ENCODE data around the gene ARL6IP6.
"Not testable (repeated sequence)": the region's sequence is repeated elsewhere in the genome, so short reads cannot be mapped to it uniquely, and the experiment has no call there.

The ARL6IP6 gene

DNA sequence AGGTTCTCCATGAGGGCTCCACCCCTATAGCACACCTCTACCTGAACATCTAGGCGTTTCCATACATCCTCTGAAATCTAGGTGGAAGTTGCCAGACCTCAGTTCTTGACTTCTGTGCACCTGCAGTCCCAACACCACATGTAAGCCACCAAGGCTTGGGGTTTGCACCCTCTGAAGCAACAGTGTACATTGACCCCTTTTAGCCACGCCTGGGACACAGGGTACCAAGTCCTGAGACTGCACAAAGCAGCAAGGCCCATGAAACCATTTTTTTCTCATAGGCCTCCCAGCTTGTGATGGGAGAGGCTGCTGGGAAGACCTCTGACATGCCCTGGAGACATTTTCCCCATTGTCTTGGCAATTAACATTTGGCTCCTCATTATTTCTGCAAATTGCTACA, 20.0 kb downstream of the ARL6IP6 start:
- Histone ChIP-seq H3K4me3 (ENCODE audit: insufficient read depth, low read length, poor library complexity, severe bottlenecking) (no peak overlapping the region), H4K20me1 (ENCODE audit: low read depth, low read length) (peaks cover 7% of the 10 kb centered on the region; the same call in 1 of the 2 replicates), H3K79me2 (ENCODE audit: insufficient read depth, low read length) (peaks cover 10% of the 10 kb centered on the region), H3K27ac (ENCODE audit: low read depth, low read length) (no peak overlapping the region), H3F3A (ENCODE audit: insufficient read depth) (peaks cover 15% of the 10 kb centered on the region), H3K9me3 (ENCODE audit: insufficient read depth, low read length) (no peaks in the 10 kb centered on the region), H3K36me3 (ENCODE audit: low read length) (peaks cover 62% of the 10 kb centered on the region), H3K27me3 (ENCODE audit: low read length) (no peaks in the 10 kb centered on the region), H3K4me2 (ENCODE audit: low read depth, low read length, poor library complexity, severe bottlenecking) (no peak overlapping the region), H3K9ac (ENCODE audit: low read length) (no peak overlapping the region), H2AFZ (ENCODE audit: low read depth, low read length, severe bottlenecking) (no peak overlapping the region), H3K9me2 (replicated peaks; ENCODE audit: insufficient read depth, low read length) (no peaks in the 10 kb centered on the region)
- no peak for TF ChIP-seq EZH2phosphoT487 (conservative IDR thresholded peaks at IDR 0.05; ENCODE audit: low read length)
- TF ChIP-seq, protein P1, sequence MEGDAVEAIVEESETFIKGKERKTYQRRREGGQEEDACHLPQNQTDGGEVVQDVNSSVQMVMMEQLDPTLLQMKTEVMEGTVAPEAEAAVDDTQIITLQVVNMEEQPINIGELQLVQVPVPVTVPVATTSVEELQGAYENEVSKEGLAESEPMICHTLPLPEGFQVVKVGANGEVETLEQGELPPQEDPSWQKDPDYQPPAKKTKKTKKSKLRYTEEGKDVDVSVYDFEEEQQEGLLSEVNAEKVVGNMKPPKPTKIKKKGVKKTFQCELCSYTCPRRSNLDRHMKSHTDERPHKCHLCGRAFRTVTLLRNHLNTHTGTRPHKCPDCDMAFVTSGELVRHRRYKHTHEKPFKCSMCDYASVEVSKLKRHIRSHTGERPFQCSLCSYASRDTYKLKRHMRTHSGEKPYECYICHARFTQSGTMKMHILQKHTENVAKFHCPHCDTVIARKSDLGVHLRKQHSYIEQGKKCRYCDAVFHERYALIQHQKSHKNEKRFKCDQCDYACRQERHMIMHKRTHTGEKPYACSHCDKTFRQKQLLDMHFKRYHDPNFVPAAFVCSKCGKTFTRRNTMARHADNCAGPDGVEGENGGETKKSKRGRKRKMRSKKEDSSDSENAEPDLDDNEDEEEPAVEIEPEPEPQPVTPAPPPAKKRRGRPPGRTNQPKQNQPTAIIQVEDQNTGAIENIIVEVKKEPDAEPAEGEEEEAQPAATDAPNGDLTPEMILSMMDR (IDR thresholded peaks at IDR 0.05; ENCODE audit: insufficient read depth, low read length, poor library complexity, severe bottlenecking), result no peak

GRCh38 chr2:152739705-152740104, 21.3 kb downstream of the ARL6IP6 start:
- H3F3A ChIP-seq (ENCODE audit: insufficient read depth), result peaks cover 15% of the 10 kb centered on the region
- not testable (repeated sequence) for H4K20me1 ChIP-seq (ENCODE audit: low read depth, low read length); H3K9ac ChIP-seq (ENCODE audit: low read length); H3K27ac ChIP-seq (ENCODE audit: low read depth, low read length); H2AFZ ChIP-seq (ENCODE audit: low read depth, low read length, severe bottlenecking); H3K9me2 ChIP-seq (replicated peaks; ENCODE audit: insufficient read depth, low read length); H3K27me3 ChIP-seq (ENCODE audit: low read length); H3K4me3 ChIP-seq (ENCODE audit: insufficient read depth, low read length, poor library complexity, severe bottlenecking); H3K9me3 ChIP-seq (ENCODE audit: insufficient read depth, low read length); H3K4me2 ChIP-seq (ENCODE audit: low read depth, low read length, poor library complexity, severe bottlenecking)
- peaks cover 65% of the 10 kb centered on the region for H3K36me3 ChIP-seq (ENCODE audit: low read length)
- H3K79me2 ChIP-seq (ENCODE audit: insufficient read depth, low read length), result peaks cover 17% of the 10 kb centered on the region

- Histone ChIP-seq H2AFZ (ENCODE audit: low read depth, low read length, severe bottlenecking) (no peak overlapping the region), H3K9me3 (ENCODE audit: insufficient read depth, low read length) (no peaks in the 10 kb centered on the region), H3K4me2 (ENCODE audit: low read depth, low read length, poor library complexity, severe bottlenecking) (no peak overlapping the region), H3K4me3 (ENCODE audit: insufficient read depth, low read length, poor library complexity, severe bottlenecking) (no peak overlapping the region), H3K79me2 (ENCODE audit: insufficient read depth, low read length) (peaks cover 17% of the 10 kb centered on the region), H3K9ac (ENCODE audit: low read length) (no peak overlapping the region), H4K20me1 (ENCODE audit: low read depth, low read length) (peaks cover 7% of the 10 kb centered on the region), H3K27ac (ENCODE audit: low read depth, low read length) (no peak overlapping the region), H3K9me2 (replicated peaks; ENCODE audit: insufficient read depth, low read length) (no peaks in the 10 kb centered on the region), H3K27me3 (ENCODE audit: low read length) (no peaks in the 10 kb centered on the region), H3K36me3 (ENCODE audit: low read length) (peaks cover 58% of the 10 kb centered on the region), H3F3A (ENCODE audit: insufficient read depth) (peaks cover 10% of the 10 kb centered on the region)
- TF ChIP-seq, protein P1 (IDR thresholded peaks at IDR 0.05; ENCODE audit: insufficient read depth, low read length, poor library complexity, severe bottlenecking), result peak; percentile 92
- no peak for TF ChIP-seq EZH2phosphoT487 (conservative IDR thresholded peaks at IDR 0.05; ENCODE audit: low read length)
Measured at GRCh38 chr2:152740743-152741328, 22.4 kb downstream of the ARL6IP6 start.

- Histone ChIP-seq H2AFZ (ENCODE audit: low read depth, low read length, severe bottlenecking) (no peak overlapping the region), H3K4me2 (ENCODE audit: low read depth, low read length, poor library complexity, severe bottlenecking) (no peak overlapping the region), H3K9me3 (ENCODE audit: insufficient read depth, low read length) (no peaks in the 10 kb centered on the region), H3K9ac (ENCODE audit: low read length) (no peak overlapping the region), H3K9me2 (replicated peaks; ENCODE audit: insufficient read depth, low read length) (no peaks in the 10 kb centered on the region), H3K4me3 (ENCODE audit: insufficient read depth, low read length, poor library complexity, severe bottlenecking) (no peak overlapping the region), H4K20me1 (ENCODE audit: low read depth, low read length) (peaks cover 7% of the 10 kb centered on the region), H3K36me3 (ENCODE audit: low read length) (peaks cover 38% of the 10 kb centered on the region), H3K79me2 (ENCODE audit: insufficient read depth, low read length) (peaks cover 17% of the 10 kb centered on the region), H3K27ac (ENCODE audit: low read depth, low read length) (no peak overlapping the region), H3K27me3 (ENCODE audit: low read length) (no peaks in the 10 kb centered on the region), H3F3A (ENCODE audit: insufficient read depth) (peaks cover 10% of the 10 kb centered on the region)
- TF ChIP-seq EZH2phosphoT487 (conservative IDR thresholded peaks at IDR 0.05; ENCODE audit: low read length), result no peak
- TF ChIP-seq, protein P1 (IDR thresholded peaks at IDR 0.05; ENCODE audit: insufficient read depth, low read length, poor library complexity, severe bottlenecking), result peak; percentile 38
Measured at GRCh38 chr2:152743002-152743401, 24.6 kb downstream of the ARL6IP6 start.

DNA sequence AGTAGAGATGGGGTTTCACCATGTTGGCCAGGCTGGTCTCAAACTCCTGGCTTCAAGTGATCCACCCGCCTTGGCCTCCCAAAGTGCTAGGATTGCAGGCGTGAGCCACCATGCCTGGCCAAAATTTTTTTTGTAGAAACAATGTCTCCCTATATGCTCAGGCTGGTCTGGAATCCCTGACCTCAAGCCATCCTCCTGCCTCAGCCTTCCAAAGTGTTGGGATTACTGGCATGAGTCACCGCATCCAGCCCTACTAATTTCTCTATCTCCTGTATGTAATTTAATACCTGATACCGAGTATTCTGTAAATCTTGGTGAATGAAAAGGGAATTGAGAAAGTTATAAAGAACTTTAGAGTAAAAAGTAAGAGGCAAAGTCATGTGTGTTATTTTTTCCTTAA, 29.3 kb downstream of the ARL6IP6 start:
- not testable (repeated sequence) for H3K9ac ChIP-seq (ENCODE audit: low read length); H3F3A ChIP-seq (ENCODE audit: insufficient read depth); H3K4me3 ChIP-seq (ENCODE audit: insufficient read depth, low read length, poor library complexity, severe bottlenecking); H3K79me2 ChIP-seq (ENCODE audit: insufficient read depth, low read length); H4K20me1 ChIP-seq (ENCODE audit: low read depth, low read length); H3K27me3 ChIP-seq (ENCODE audit: low read length); H2AFZ ChIP-seq (ENCODE audit: low read depth, low read length, severe bottlenecking); H3K27ac ChIP-seq (ENCODE audit: low read depth, low read length); H3K9me2 ChIP-seq (replicated peaks; ENCODE audit: insufficient read depth, low read length); H3K4me2 ChIP-seq (ENCODE audit: low read depth, low read length, poor library complexity, severe bottlenecking); H3K9me3 ChIP-seq (ENCODE audit: insufficient read depth, low read length)
- peaks cover 23% of the 10 kb centered on the region for H3K36me3 ChIP-seq (ENCODE audit: low read length)
